ENCODE data around the gene RANGRF.

DNA sequence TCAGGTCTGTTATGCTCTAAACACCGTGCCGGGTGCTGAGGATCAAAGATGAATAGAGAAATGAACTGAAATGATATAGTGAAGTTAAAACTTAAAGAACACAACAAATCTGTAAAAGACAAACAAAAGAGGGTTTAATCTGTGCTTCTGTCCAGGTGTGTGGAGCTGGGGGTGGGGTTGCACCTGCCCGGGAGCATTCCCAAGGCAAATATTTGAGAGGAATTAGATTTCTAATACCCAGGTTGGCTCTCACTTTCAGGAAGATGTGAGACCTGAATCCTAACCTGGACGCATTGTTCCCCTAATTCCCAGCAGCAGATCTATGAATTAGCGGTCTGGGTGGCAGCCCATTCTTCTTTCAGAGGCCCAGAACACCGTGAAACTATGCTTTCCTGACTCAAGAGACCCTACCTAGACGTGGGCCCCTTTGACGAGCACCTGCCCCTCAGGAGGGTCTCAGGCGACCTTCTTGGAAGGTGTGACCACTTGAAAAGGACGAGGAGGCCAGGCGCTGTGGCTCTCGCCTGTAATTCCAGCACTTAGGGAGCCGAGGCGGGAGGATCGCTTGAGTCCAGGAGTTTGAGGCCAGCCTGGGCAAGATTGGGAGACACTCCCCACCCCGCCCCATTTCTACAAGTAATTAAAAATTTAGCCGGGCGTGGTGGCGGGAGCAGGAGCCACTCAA, 677 bp upstream of the RANGRF start:
- TF ChIP-seq, protein P1, sequence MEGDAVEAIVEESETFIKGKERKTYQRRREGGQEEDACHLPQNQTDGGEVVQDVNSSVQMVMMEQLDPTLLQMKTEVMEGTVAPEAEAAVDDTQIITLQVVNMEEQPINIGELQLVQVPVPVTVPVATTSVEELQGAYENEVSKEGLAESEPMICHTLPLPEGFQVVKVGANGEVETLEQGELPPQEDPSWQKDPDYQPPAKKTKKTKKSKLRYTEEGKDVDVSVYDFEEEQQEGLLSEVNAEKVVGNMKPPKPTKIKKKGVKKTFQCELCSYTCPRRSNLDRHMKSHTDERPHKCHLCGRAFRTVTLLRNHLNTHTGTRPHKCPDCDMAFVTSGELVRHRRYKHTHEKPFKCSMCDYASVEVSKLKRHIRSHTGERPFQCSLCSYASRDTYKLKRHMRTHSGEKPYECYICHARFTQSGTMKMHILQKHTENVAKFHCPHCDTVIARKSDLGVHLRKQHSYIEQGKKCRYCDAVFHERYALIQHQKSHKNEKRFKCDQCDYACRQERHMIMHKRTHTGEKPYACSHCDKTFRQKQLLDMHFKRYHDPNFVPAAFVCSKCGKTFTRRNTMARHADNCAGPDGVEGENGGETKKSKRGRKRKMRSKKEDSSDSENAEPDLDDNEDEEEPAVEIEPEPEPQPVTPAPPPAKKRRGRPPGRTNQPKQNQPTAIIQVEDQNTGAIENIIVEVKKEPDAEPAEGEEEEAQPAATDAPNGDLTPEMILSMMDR (conservative IDR thresholded peaks at IDR 0.05) = no peak
- no peak for TF ChIP-seq ZFX (IDR thresholded peaks at IDR 0.05)
